Measurements from ENCODE around the gene SLC25A13. TPM values are rescaled to one million over a fixed set of nuclear protein-coding genes. Genes with fewer than 3 reads are reported as not detected.

SLC25A13 gene
- total and polyA plus RNA-seq, 2 of the 8 experiments (the other 6 are each of a cell fraction or from before 2014, with no cell fraction given): 30.8 to 85.4 TPM

- TF ChIP-seq CHD7 (IDR thresholded peaks at IDR 0.05; ENCODE audit: insufficient replicate concordance, low read length) (no peak), CBX5 (IDR thresholded peaks at IDR 0.05; ENCODE audit: low read depth, low read length) (no peak), TEAD4 (IDR thresholded peaks at IDR 0.05; ENCODE audit: low read depth, low read length) (no peak), RBBP5 (IDR thresholded peaks at IDR 0.05; ENCODE audit: borderline replicate concordance, low read depth, low read length) (no peak), MAFK (IDR thresholded peaks at IDR 0.05; ENCODE audit: low read depth, low read length) (no peak), CREB1 (IDR thresholded peaks at IDR 0.05) (no peak), YY1 (IDR thresholded peaks at IDR 0.05; ENCODE audit: low read depth, low read length) (no peak)
These were observed 48.2 kb downstream of the SLC25A13 start (continued) for GRCh38 chr7:96273716-96274115.

All from H1 (cell line).